WTC11 (cell line): ENCODE data around the gene PDHA1. TPM values are rescaled to one million over a fixed set of nuclear protein-coding genes. Genes with fewer than 3 reads are reported as not detected.

Experiments
- ATAC-seq: fragments of 200-7000 bp; cut with Tn5 transposase; 2 replicates; pipeline ENCODE4 v1.10.0; 2021; ENCODE audit warnings: mild to moderate bottlenecking, moderate library complexity
- CTCF ChIA-PET: fragments of 300-600 bp; sonication (Branson Sonifier 250); formaldehyde crosslinking; loops from one replicate; lab custom pipeline; 2021; ENCODE audit warnings: antibody characterized with exemption; lab: Charles Lee
- POLR2A ChIA-PET: fragments of 350-600 bp; sonication (Branson Sonifier 250); formaldehyde crosslinking; loops from one replicate; lab custom pipeline; 2021; ENCODE audit warnings: antibody characterized with exemption; lab: Charles Lee
- DNase-seq: peaks from one replicate; pipeline ENCODE4 v3.0.0; 2021; ENCODE audit warnings: low spot score
- H3K27ac Mint-ChIP-seq: 2 replicates; pipeline ENCODE4 v1.8.0; 2021; ENCODE audit warnings: mixed read lengths
- H3K27me3 Mint-ChIP-seq: 2 replicates; pipeline ENCODE4 v1.8.0; 2021; ENCODE audit warnings: low read depth, mild to moderate bottlenecking, moderate library complexity, mixed read lengths
- H3K36me3 Mint-ChIP-seq: 2 replicates; pipeline ENCODE4 v1.8.0; 2021; ENCODE audit warnings: mixed read lengths
- H3K4me1 Mint-ChIP-seq: 2 replicates; pipeline ENCODE4 v1.8.0; 2022; ENCODE audit warnings: mixed read lengths
- H3K4me3 Mint-ChIP-seq: 2 replicates; pipeline ENCODE4 v1.8.0; 2021; ENCODE audit warnings: mild to moderate bottlenecking, moderate library complexity, mixed read lengths
- H3K9me3 Mint-ChIP-seq: 2 replicates; pipeline ENCODE4 v1.8.0; 2021; ENCODE audit warnings: mixed read lengths
- ATF3 ChIP-seq: sonication (generic); formaldehyde crosslinking; conservative IDR thresholded peaks from 2 replicates; pipeline ENCODE4 v1.8.1; 2022; ENCODE audit warnings: mild to moderate bottlenecking, missing genetic modification reagents
- ATF6 ChIP-seq: sonication (generic); formaldehyde crosslinking; IDR thresholded peaks from 2 replicates; pipeline ENCODE4 v1.8.1; 2023; ENCODE audit warnings: mild to moderate bottlenecking, missing genetic modification reagents
- ELF4 ChIP-seq: sonication (generic); formaldehyde crosslinking; IDR thresholded peaks from 2 replicates; pipeline ENCODE4 v1.8.1; 2022; ENCODE audit warnings: low read depth, mild to moderate bottlenecking, moderate library complexity, missing genetic modification reagents
- EMX1 ChIP-seq: fragments of 250-450 bp; sonication (Bioruptor Pico); IDR thresholded peaks from 2 replicates; pipeline ENCODE4 v1.8.0; 2021; ENCODE audit warnings: mild to moderate bottlenecking
- FOXJ3 ChIP-seq: sonication (generic); formaldehyde crosslinking; IDR thresholded peaks from 2 replicates; pipeline ENCODE4 v1.9.0; 2021; ENCODE audit warnings: missing genetic modification reagents, mild to moderate bottlenecking, borderline replicate concordance
- FOXK1 ChIP-seq: sonication (generic); formaldehyde crosslinking; IDR thresholded peaks from 2 replicates; pipeline ENCODE4 v1.8.0; 2022; ENCODE audit warnings: mild to moderate bottlenecking, moderate library complexity, missing genetic modification reagents
- IRF1 ChIP-seq: sonication (generic); formaldehyde crosslinking; IDR thresholded peaks from 2 replicates; pipeline ENCODE4 v1.8.0; 2023; ENCODE audit warnings: missing genetic modification reagents
- JAZF1 ChIP-seq: fragments of 250-450 bp; sonication (Bioruptor Pico); IDR thresholded peaks from 2 replicates; pipeline ENCODE4 v1.9.0; 2021; ENCODE audit warnings: moderate library complexity, mild to moderate bottlenecking, inconsistent platforms
- MLX ChIP-seq: sonication (generic); formaldehyde crosslinking; IDR thresholded peaks from 2 replicates; pipeline ENCODE4 v1.8.1; 2023; ENCODE audit warnings: mild to moderate bottlenecking, missing genetic modification reagents, moderate library complexity
- NR3C1 ChIP-seq: sonication (generic); formaldehyde crosslinking; conservative IDR thresholded peaks from 2 replicates; pipeline ENCODE4 v1.8.1; 2023; ENCODE audit warnings: low read depth, mild to moderate bottlenecking, missing genetic modification reagents
- TP53 ChIP-seq: sonication (generic); formaldehyde crosslinking; IDR thresholded peaks from 2 replicates; pipeline ENCODE4 v1.8.1; 2023; ENCODE audit warnings: mild to moderate bottlenecking, missing genetic modification reagents
- ZNF121 ChIP-seq: sonication (generic); formaldehyde crosslinking; IDR thresholded peaks from 2 replicates; pipeline ENCODE4 v1.8.0; 2023; ENCODE audit warnings: missing genetic modification reagents
- ZNF138 ChIP-seq: sonication (generic); formaldehyde crosslinking; conservative IDR thresholded peaks from 2 replicates; pipeline ENCODE4 v1.8.1; 2022; ENCODE audit warnings: mild to moderate bottlenecking, moderate library complexity, missing genetic modification reagents
- ZNF232 ChIP-seq: sonication (generic); formaldehyde crosslinking; IDR thresholded peaks from 2 replicates; pipeline ENCODE4 v1.8.0; 2022; ENCODE audit warnings: mild to moderate bottlenecking, missing genetic modification reagents
- ZNF263 ChIP-seq: sonication (generic); formaldehyde crosslinking; IDR thresholded peaks from 2 replicates; pipeline ENCODE4 v1.8.1; 2022; ENCODE audit warnings: low read depth, mild to moderate bottlenecking, moderate library complexity, missing genetic modification reagents
- ZNF532 ChIP-seq: fragments of 250-450 bp; sonication (Bioruptor Pico); IDR thresholded peaks from 2 replicates; pipeline ENCODE4 v1.9.0; 2021; ENCODE audit warnings: mild to moderate bottlenecking, borderline replicate concordance
- total RNA-seq: library from RNA; stranded (reverse); gene quantifications from 3 replicates; pipeline ENCODE4 v1.2.3, GENCODE V29; 2021
- TF ChIP-seq, protein P1 (sequence below): sonication (generic); formaldehyde crosslinking; conservative IDR thresholded peaks from 2 replicates; pipeline ENCODE4 v1.8.1; 2023; ENCODE audit warnings: mild to moderate bottlenecking, low read depth, missing genetic modification reagents, moderate library complexity
- TF ChIP-seq, protein P2 (sequence below): sonication (generic); formaldehyde crosslinking; IDR thresholded peaks from 2 replicates; pipeline ENCODE4 v1.8.1; 2022; ENCODE audit warnings: mild to moderate bottlenecking, missing genetic modification reagents, moderate library complexity, borderline replicate concordance

PDHA1 gene
- total RNA-seq, 1 experiment from 2014 or later: 292 TPM

DNA sequence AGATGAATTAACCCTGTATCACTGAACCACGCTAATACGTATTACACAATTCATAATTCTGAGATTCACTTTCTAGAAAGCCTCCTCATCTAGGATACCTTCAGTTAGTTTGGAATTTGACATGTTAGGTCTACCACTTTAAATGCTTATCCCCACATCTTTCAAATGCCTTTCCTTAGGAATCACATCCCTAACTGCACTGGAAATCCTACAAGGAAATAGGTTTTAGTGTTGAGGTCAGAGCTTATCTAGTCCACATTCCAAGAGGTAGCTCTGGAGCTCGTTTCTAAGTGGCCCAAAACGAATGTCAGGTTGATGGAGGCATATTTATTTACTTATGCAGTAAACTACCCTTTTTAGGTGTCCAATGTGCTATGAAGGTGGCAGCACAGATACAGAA, 18.0 kb downstream of the PDHA1 start:
- Mint-ChIP-seq H3K27ac (no peak overlapping the region), H3K36me3 (peaks cover 35% of the 10 kb centered on the region), H3K4me3 (no peak overlapping the region), H3K27me3 (no peaks in the 10 kb centered on the region), H3K9me3 (0 out of 2 replicates have a peak, but pooled peaks cover 3% of the 10 kb centered on the region)
- ChIA-PET CTCF (interaction anchor here (1.4 to 1.6 kb wide), 2 partner anchors 10 to 21 kb away, joined by 3 to 4 read pairs; no protein-coding TSS in a partner anchor), POLR2A (no interaction called here)
- no peak for ATAC-seq
- no peak for DNase-seq
- TF ChIP-seq FOXK1: no peak
- no peak for TF ChIP-seq ATF6 (CRISPR knock-in tag)
- TF ChIP-seq ZNF263: no peak
- TF ChIP-seq JAZF1 (CRISPR knock-in tag): no peak
- TF ChIP-seq, all 79 proteins: peak for 0
- H3K4me1 Mint-ChIP-seq: no peaks in the 10 kb centered on the region

GRCh38 chrX:19368576-19368975, 24.8 kb downstream of the PDHA1 start:
- Mint-ChIP-seq H3K9me3 (0 out of 2 replicates have a peak, but pooled peaks cover 3% of the 10 kb centered on the region), H3K4me3 (no peak overlapping the region), H3K27ac (no peak overlapping the region), H3K27me3 (no peaks in the 10 kb centered on the region; the same call in 1 of the 2 replicates), H3K4me1 (no peaks in the 10 kb centered on the region), H3K36me3 (peaks cover 7% of the 10 kb centered on the region)
- no peak for DNase-seq
- TF ChIP-seq IRF1 (no peak), MLX (CRISPR knock-in tag) (no peak), ELF4 (CRISPR knock-in tag) (no peak), ATF3 (CRISPR knock-in tag) (no peak), TP53 (no peak), ZNF532 (no peak), ZNF232 (no peak), ZNF121 (CRISPR knock-in tag) (no peak), FOXJ3 (no peak), FOXK1 (no peak), ZNF138 (CRISPR knock-in tag) (no peak), EMX1 (CRISPR knock-in tag) (no peak), NR3C1 (CRISPR knock-in tag) (no peak)
- TF ChIP-seq, protein P1, sequence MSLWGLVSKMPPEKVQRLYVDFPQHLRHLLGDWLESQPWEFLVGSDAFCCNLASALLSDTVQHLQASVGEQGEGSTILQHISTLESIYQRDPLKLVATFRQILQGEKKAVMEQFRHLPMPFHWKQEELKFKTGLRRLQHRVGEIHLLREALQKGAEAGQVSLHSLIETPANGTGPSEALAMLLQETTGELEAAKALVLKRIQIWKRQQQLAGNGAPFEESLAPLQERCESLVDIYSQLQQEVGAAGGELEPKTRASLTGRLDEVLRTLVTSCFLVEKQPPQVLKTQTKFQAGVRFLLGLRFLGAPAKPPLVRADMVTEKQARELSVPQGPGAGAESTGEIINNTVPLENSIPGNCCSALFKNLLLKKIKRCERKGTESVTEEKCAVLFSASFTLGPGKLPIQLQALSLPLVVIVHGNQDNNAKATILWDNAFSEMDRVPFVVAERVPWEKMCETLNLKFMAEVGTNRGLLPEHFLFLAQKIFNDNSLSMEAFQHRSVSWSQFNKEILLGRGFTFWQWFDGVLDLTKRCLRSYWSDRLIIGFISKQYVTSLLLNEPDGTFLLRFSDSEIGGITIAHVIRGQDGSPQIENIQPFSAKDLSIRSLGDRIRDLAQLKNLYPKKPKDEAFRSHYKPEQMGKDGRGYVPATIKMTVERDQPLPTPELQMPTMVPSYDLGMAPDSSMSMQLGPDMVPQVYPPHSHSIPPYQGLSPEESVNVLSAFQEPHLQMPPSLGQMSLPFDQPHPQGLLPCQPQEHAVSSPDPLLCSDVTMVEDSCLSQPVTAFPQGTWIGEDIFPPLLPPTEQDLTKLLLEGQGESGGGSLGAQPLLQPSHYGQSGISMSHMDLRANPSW (CRISPR knock-in tag): no peak
- TF ChIP-seq, protein P2, sequence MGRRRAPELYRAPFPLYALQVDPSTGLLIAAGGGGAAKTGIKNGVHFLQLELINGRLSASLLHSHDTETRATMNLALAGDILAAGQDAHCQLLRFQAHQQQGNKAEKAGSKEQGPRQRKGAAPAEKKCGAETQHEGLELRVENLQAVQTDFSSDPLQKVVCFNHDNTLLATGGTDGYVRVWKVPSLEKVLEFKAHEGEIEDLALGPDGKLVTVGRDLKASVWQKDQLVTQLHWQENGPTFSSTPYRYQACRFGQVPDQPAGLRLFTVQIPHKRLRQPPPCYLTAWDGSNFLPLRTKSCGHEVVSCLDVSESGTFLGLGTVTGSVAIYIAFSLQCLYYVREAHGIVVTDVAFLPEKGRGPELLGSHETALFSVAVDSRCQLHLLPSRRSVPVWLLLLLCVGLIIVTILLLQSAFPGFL (CRISPR knock-in tag): no peak
- ATAC-seq: no peak
- ChIA-PET POLR2A (no interaction called here), CTCF (interaction anchor here (0.6 kb wide), 1 partner anchor 1373 kb away, joined by 4 read pairs; no protein-coding TSS in a partner anchor)
